DOHH2 (cell line): ENCODE data around the gene CAMKMT.

Experiments
- H3F3A ChIP-seq: fragments of 200-600 bp; sonication (generic), shearing (Covaris generic); 2 replicates; pipeline ENCODE4 v1.6.0; 2016; ENCODE audit warnings: antibody characterized with exemption, mild to moderate bottlenecking; ENCODE audit not compliant: control insufficient read depth, insufficient read depth
- H3K27ac ChIP-seq: fragments of 200-600 bp; sonication (generic); 2 replicates; pipeline ENCODE4 v1.5.1; 2014; ENCODE audit warnings: low read depth, mild to moderate bottlenecking, low read length, moderate library complexity
- H3K27me3 ChIP-seq: fragments of 200-600 bp; sonication (generic); 2 replicates; pipeline ENCODE4 v1.6.1; 2014; ENCODE audit warnings: mild to moderate bottlenecking, low read length, mixed read lengths; ENCODE audit not compliant: control insufficient read depth
- H3K36me3 ChIP-seq: fragments of 200-600 bp; sonication (generic); 2 replicates; pipeline ENCODE4 v1.6.1; 2014; ENCODE audit warnings: mild to moderate bottlenecking, low read length, moderate library complexity, mixed read lengths; ENCODE audit not compliant: control insufficient read depth
- H3K4me1 ChIP-seq: fragments of 200-600 bp; sonication (generic); 2 replicates; pipeline ENCODE4 v1.6.1; 2014; ENCODE audit warnings: mild to moderate bottlenecking, low read length, mixed read lengths; ENCODE audit not compliant: control insufficient read depth
- H3K4me2 ChIP-seq: fragments of 200-600 bp; sonication (generic); 2 replicates; pipeline ENCODE4 v1.6.0; 2014; ENCODE audit warnings: mild to moderate bottlenecking, low read length, moderate library complexity
- H3K4me3 ChIP-seq: fragments of 200-600 bp; sonication (generic); 2 replicates; pipeline ENCODE4 v1.5.1; 2014; ENCODE audit warnings: mild to moderate bottlenecking, low read length, mixed read lengths
- H3K79me2 ChIP-seq: fragments of 200-600 bp; sonication (generic); 2 replicates; pipeline ENCODE4 v1.6.1; 2014; ENCODE audit warnings: mild to moderate bottlenecking, low read length, mixed read lengths; ENCODE audit not compliant: control insufficient read depth
- H3K9me2 ChIP-seq: fragments of 200-600 bp; sonication (generic); replicated peaks from 2 replicates; pipeline ENCODE4 v1.6.1; 2014; ENCODE audit warnings: mild to moderate bottlenecking, low read length, mixed read lengths; ENCODE audit not compliant: control insufficient read depth
- H3K9me3 ChIP-seq: fragments of 200-600 bp; sonication (generic); 2 replicates; pipeline ENCODE4 v1.6.1; 2014; ENCODE audit warnings: antibody characterized with exemption, low read length, mixed read lengths; ENCODE audit not compliant: control insufficient read depth, insufficient read depth
- H4K20me1 ChIP-seq: fragments of 200-600 bp; sonication (generic); 2 replicates; pipeline ENCODE4 v1.6.0; 2014; ENCODE audit warnings: low read depth, mild to moderate bottlenecking, antibody characterized with exemption, low read length, moderate library complexity; ENCODE audit not compliant: control insufficient read depth, insufficient read depth
- EZH2phosphoT487 ChIP-seq: fragments of 200-600 bp; sonication (generic); IDR thresholded peaks from 2 replicates; pipeline ENCODE4 v1.6.1; 2017; ENCODE audit warnings: borderline replicate concordance, mild to moderate bottlenecking, antibody characterized with exemption, low read length, moderate library complexity, mixed read lengths
- TF ChIP-seq, protein P1 (sequence below): fragments of 200-600 bp; sonication (generic); IDR thresholded peaks from one replicate; pipeline ENCODE4 v1.5.1; 2014; ENCODE audit warnings: antibody characterized with exemption, mild to moderate bottlenecking, low read depth, low read length; ENCODE audit not compliant: poor library complexity, severe bottlenecking

CAMKMT gene

DNA sequence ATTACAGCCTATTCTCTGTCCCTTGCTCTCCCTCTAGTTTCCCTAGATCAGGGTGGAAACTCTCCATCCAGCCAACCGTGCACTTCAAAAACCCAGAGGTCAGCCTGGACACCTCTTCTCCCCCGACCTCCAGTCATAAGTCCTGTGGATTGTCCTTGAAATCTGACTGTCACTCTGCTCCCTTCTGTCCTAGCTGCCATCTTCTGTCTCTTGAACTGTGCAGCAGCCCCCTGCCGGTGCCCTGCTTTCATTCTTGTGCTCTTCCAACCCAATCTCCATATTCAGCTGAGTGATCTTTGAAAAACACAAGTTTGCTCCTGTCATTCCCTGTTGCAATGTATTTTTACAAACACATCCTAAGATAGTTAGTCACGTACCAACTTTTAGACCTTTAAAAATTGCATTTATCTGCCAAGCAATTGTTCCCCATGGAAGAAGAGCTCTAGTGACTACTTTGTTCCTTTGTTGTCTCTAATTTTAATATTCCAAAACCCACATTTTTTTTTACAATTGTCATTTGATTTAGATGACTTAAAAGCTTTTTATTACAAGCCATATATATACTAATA, 254.3 kb downstream of the CAMKMT start:
- H3K4me1 ChIP-seq = peaks cover 48% of the 10 kb centered on the region
- H3K79me2 ChIP-seq = no peaks in the 10 kb centered on the region
- TF ChIP-seq, protein P1, sequence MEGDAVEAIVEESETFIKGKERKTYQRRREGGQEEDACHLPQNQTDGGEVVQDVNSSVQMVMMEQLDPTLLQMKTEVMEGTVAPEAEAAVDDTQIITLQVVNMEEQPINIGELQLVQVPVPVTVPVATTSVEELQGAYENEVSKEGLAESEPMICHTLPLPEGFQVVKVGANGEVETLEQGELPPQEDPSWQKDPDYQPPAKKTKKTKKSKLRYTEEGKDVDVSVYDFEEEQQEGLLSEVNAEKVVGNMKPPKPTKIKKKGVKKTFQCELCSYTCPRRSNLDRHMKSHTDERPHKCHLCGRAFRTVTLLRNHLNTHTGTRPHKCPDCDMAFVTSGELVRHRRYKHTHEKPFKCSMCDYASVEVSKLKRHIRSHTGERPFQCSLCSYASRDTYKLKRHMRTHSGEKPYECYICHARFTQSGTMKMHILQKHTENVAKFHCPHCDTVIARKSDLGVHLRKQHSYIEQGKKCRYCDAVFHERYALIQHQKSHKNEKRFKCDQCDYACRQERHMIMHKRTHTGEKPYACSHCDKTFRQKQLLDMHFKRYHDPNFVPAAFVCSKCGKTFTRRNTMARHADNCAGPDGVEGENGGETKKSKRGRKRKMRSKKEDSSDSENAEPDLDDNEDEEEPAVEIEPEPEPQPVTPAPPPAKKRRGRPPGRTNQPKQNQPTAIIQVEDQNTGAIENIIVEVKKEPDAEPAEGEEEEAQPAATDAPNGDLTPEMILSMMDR = no peak
- TF ChIP-seq EZH2phosphoT487 = no peak
- no peaks in the 10 kb centered on the region for H3K9me2 ChIP-seq
- no peaks in the 10 kb centered on the region for H4K20me1 ChIP-seq
- no peaks in the 10 kb centered on the region for H3K9me3 ChIP-seq
- peak overlapping the region; percentile 74 for H3K4me2 ChIP-seq
- H3K27me3 ChIP-seq = no peaks in the 10 kb centered on the region
- H3F3A ChIP-seq = peaks cover 4% of the 10 kb centered on the region; the same call in 1 of the 2 replicates
- peak overlapping the region; percentile 74 for H3K27ac ChIP-seq
- 0 out of 2 replicates have a peak overlapping the region, but pooled peaks have one; percentile 58 for H3K4me3 ChIP-seq
- H3K36me3 ChIP-seq = no peaks in the 10 kb centered on the region

DNA sequence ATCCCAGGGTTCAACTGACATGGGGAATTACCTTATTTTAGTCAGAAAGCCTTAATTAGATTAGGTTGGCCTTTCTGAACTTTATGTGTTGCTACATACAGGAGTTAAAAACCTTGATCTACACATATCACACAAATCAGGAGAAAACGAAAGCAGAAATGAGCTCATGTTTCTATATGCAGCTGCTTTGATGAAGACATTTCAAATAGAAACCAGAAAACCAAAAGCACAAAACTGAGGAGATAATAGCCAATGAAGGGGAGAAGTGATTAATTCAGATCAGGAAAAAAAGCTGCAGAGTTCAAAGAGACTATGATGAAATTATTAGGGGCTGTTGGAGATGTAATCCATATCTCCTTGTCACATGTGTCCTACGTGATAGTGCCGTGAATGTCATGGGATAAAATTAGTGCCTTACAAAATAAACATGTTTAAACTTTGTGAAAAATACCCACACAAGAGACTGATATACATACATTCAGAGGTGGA, 255.0 kb downstream of the CAMKMT start:
- Histone ChIP-seq H3K4me2 (peak overlapping the region; percentile 74), H3K79me2 (no peaks in the 10 kb centered on the region), H3K36me3 (no peaks in the 10 kb centered on the region), H4K20me1 (no peaks in the 10 kb centered on the region), H3K27me3 (no peaks in the 10 kb centered on the region), H3F3A (peaks cover 4% of the 10 kb centered on the region; the same call in 1 of the 2 replicates), H3K9me3 (no peaks in the 10 kb centered on the region), H3K9me2 (no peaks in the 10 kb centered on the region), H3K27ac (peak overlapping the region; percentile 74), H3K4me3 (peak overlapping the region; percentile 58), H3K4me1 (peaks cover 54% of the 10 kb centered on the region)
- TF ChIP-seq, protein P1 = no peak
- no peak for TF ChIP-seq EZH2phosphoT487

DNA sequence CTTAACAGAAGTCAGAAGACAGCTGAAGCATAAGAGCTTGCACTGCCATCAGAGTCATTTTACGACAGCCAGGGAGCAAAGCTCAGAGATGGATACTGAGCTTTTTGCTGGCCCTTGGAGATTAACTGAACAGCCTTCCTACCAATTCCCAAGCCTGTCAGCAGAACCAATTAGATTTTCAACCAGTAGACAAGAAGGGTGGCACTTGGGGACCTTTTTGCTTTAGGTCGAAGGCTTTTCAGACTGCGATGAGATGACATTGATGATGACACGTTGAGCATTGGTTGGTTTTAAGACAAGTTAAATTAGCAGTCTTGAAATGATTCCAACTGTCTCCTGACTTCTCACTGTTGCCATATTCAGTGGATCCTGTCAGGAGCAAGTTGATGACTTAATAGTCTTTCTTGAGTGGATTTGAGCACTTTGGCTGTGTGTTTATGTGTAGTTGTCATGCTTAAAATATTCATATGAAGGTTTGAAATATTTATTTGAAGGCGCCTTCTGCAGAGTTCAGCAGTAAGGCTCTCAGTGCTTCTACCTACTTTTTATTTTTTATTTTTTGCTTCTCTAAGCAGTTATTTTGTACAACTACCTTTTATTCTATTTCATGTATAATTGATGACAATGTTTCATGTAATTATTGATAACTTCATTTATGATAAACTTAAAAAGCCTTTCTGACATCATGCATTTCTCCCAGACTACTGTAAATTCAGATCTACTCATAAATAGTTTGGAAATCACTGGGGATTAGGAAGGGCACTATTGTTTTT, 256.7 kb downstream of the CAMKMT start:
- Histone ChIP-seq H3K27me3 (no peaks in the 10 kb centered on the region), H3K4me1 (peaks cover 41% of the 10 kb centered on the region), H3K4me2 (peak overlapping the region; percentile 74), H3K9me3 (no peaks in the 10 kb centered on the region), H3K9me2 (no peaks in the 10 kb centered on the region), H3K36me3 (no peaks in the 10 kb centered on the region), H3K4me3 (peak overlapping the region; percentile 58), H3K79me2 (no peaks in the 10 kb centered on the region), H3K27ac (peak overlapping the region; percentile 74), H4K20me1 (no peaks in the 10 kb centered on the region), H3F3A (peaks cover 4% of the 10 kb centered on the region; the same call in 1 of the 2 replicates)
- no peak for TF ChIP-seq EZH2phosphoT487
- TF ChIP-seq, protein P1 = no peak
